GM19372 (cell line): Measurements from ENCODE around the gene CUX1.
"Not testable (repeated sequence)": the region's sequence is repeated elsewhere in the genome, so short reads cannot be mapped to it uniquely, and the experiment has no call there.

Experiments used
- ATAC-seq: cut with Tn5 transposase; IDR thresholded peaks from one replicate; pipeline ENCODE4 v1.9.1; 2021; ENCODE audit warnings: mild to moderate bottlenecking, low read depth, moderate library complexity; ENCODE audit not compliant: unreplicated experiment

CUX1 gene

GRCh38 chr7:102329366-102329765 is 511.9 kb downstream of the CUX1 start:
- ATAC-seq = not testable (repeated sequence)

DNA sequence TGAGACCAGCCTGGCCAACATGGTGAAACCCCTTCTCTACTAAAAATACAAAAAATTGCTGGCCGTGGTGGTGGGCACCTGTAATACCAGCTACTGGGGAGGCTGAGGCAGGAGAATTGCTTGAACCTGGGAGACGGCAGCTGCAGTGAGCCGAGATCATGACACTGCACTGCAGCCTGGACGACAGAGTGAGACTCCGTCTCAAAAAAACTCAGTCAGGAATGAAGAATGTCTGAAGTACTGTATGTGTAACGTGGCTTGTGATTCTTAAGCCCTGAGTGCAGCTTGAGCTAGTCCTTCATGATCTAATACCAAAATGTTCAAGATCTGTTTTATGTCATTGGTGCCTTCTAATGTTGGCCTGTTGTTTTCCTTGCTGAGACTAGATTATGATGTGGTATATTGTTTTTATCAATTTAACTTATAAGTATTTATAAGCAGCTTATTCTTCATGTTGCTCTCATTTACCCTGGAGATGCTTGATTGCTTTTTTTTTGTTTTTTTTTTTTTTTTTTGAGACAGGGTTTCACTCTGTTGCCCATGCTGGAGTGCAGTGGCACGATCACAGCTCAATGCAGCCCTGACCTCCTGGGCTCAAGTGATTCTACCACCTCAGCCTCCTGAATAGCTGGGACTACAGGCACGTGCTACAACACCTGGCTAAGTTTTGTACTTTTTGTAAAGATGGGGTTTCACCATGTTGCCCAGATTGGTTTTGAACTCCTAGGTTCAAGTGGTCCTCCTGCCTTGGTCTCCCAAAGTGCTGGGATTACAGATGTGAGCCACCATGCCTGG is 513.4 kb downstream of the CUX1 start:
- ATAC-seq = not testable (repeated sequence)
